Natural killer cell (primary cell): Measurements from ENCODE around the gene MVB12B. TPM values are rescaled to one million over a fixed set of nuclear protein-coding genes. Genes with fewer than 3 reads are reported as not detected.
A peak's percentile ranks its signal among the peaks of the same experiment; 100 is the strongest.

ENCODE experiments used
- ATAC-seq, 3 donors: fragments of 150-1000 bp in 2 of 3; fragments of 200-7000 bp in 1 of 3; cut with Tn5 transposase; 1 replicate in 1 of 3; 2 replicates in 2 of 3; pipeline ENCODE4 v1.10.0; 2021; ENCODE audit warnings: mild to moderate bottlenecking in 2 of 3, moderate library complexity in 2 of 3
- DNase-seq, 2 donors: peaks; one replicate each; pipeline versions ENCODE4 v3.0.0 to v3.0.0-alpha.2; 2013 to 2021; ENCODE audit warnings: mixed read lengths in 1 of 2
- H3K27ac ChIP-seq: one replicate; pipeline ENCODE4 v1.5.1; 2013; ENCODE audit warnings: mild to moderate bottlenecking, low read length
- H3K27me3 ChIP-seq: one replicate; pipeline ENCODE4 v1.6.1; 2013; ENCODE audit warnings: low read length; ENCODE audit not compliant: control insufficient read depth, insufficient read depth
- H3K36me3 ChIP-seq: one replicate; pipeline ENCODE4 v1.6.1; 2013; ENCODE audit warnings: low read length; ENCODE audit not compliant: control insufficient read depth, insufficient read depth
- H3K4me1 ChIP-seq: one replicate; pipeline ENCODE4 v1.6.1; 2013; ENCODE audit warnings: low read length; ENCODE audit not compliant: control insufficient read depth, insufficient read depth
- H3K4me3 ChIP-seq: one replicate; pipeline ENCODE4 v1.5.1; 2013; ENCODE audit warnings: low read length
- H3K9me3 ChIP-seq: one replicate; pipeline ENCODE4 v1.6.1; 2013; ENCODE audit warnings: low read length; ENCODE audit not compliant: control insufficient read depth, insufficient read depth
- H3K27ac Mint-ChIP-seq, 2 donors: one replicate each; pipeline ENCODE4 v1.8.0; 2022; ENCODE audit warnings: mild to moderate bottlenecking in 2 of 2, mixed read lengths in 2 of 2, moderate library complexity in 1 of 2
- H3K27me3 Mint-ChIP-seq, 2 donors: one replicate each; pipeline ENCODE4 v1.8.0; 2022; ENCODE audit warnings: low read depth in 2 of 2, mixed read lengths in 2 of 2
- H3K36me3 Mint-ChIP-seq: one replicate; pipeline ENCODE4 v1.8.0; 2022; ENCODE audit warnings: mixed read lengths
- H3K4me1 Mint-ChIP-seq, 2 donors: one replicate each; pipeline ENCODE4 v1.8.0; 2022; ENCODE audit warnings: mixed read lengths in 2 of 2
- H3K4me3 Mint-ChIP-seq: one replicate; pipeline ENCODE4 v1.8.0; 2022; ENCODE audit warnings: mild to moderate bottlenecking, moderate library complexity, mixed read lengths
- H3K9me3 Mint-ChIP-seq, 2 donors: one replicate each; pipeline ENCODE4 v1.8.0; 2022; ENCODE audit warnings: mixed read lengths in 2 of 2
- CTCF ChIP-seq: fragments of 200-600 bp; IDR thresholded peaks from one replicate; pipeline ENCODE4 v1.8.0; 2022; ENCODE audit warnings: antibody characterized with exemption
- WGBS: methylation state at CpG from one replicate; pipeline ENCODE4 v1.1.7; 2013; ENCODE audit warnings: missing lambda C conversion rate; ENCODE audit not compliant: insufficient coverage; 5-methylcytosine and 5-hydroxymethylcytosine counted together
- intact Hi-C: fragments of 100-400 bp; cut with micrococcal nuclease; formaldehyde crosslinking; loops from one replicate; pipeline ENCODE4 v1.14.2; 2022
- total RNA-seq, 4 donors: library from RNA; stranded (reverse); fragments of 120-200 nt in 1 of 4; gene quantifications; one replicate each; pipeline versions ENCODE4 v1.2.3 to v1.2.4, GENCODE V29; 2013 to 2022

The MVB12B gene
- total RNA-seq, 3 donors from 2014 or later (not counting 1 experiment from before 2014, with no cell fraction given), result 2.0 to 13.0 (median 7.8) TPM

- no peak for TF ChIP-seq CTCF
- 78% methylated on average over 5 of the region's 5 CpGs for WGBS
- peaks cover 0 to 7% of the 10 kb centered on the region in 2 donors for H3K27me3 Mint-ChIP-seq
- Histone ChIP-seq H3K4me3 (no peak overlapping the region), H3K4me1 (peaks cover under 1% of the 10 kb centered on the region), H3K36me3 (no peaks in the 10 kb centered on the region), H3K27me3 (no peaks in the 10 kb centered on the region), H3K9me3 (no peaks in the 10 kb centered on the region), H3K27ac (no peak overlapping the region)
- peaks cover 0 to 3% of the 10 kb centered on the region in 2 donors for H3K4me1 Mint-ChIP-seq
- H3K4me3 Mint-ChIP-seq, result no peak overlapping the region
- intact Hi-C loops, result no loop called here
- H3K27ac Mint-ChIP-seq, result no peak overlapping the region
- H3K36me3 Mint-ChIP-seq, result no peaks in the 10 kb centered on the region
- DNase-seq, result peak in 1 of 2 donors; percentile 27
- no peak for ATAC-seq
- H3K9me3 Mint-ChIP-seq, result no peaks in the 10 kb centered on the region
Observed at GRCh38 chr9:126386088-126386487, 59.5 kb downstream of the MVB12B start.

- ATAC-seq (no peak), DNase-seq (no peak)
- H3K27ac ChIP-seq, result no peak overlapping the region
- Mint-ChIP-seq H3K4me1 (peaks cover 6 to 9% of the 10 kb centered on the region in 2 donors), H3K27me3 (peaks cover 0 to 7% of the 10 kb centered on the region in 2 donors), H3K36me3 (no peaks in the 10 kb centered on the region), H3K27ac (no peak overlapping the region), H3K4me3 (no peak overlapping the region), H3K9me3 (no peaks in the 10 kb centered on the region)
- 93% methylated on average over 6 of the region's 6 CpGs for WGBS
- H3K9me3 ChIP-seq, result no peaks in the 10 kb centered on the region
- H3K4me3 ChIP-seq, result no peak overlapping the region
- H3K27me3 ChIP-seq, result no peaks in the 10 kb centered on the region
- no peak for TF ChIP-seq CTCF
- H3K36me3 ChIP-seq, result no peaks in the 10 kb centered on the region
- intact Hi-C loops, result no loop called here
- peaks cover 7% of the 10 kb centered on the region for H3K4me1 ChIP-seq
Observed at GRCh38 chr9:126386776-126387175, 60.1 kb downstream of the MVB12B start.

- no peaks in the 10 kb centered on the region for H3K27me3 ChIP-seq
- no peak for ATAC-seq
Observed at GRCh38 chr9:126388964-126389708, 62.5 kb downstream of the MVB12B start.

More at GRCh38 chr9:126388964-126389708, 62.5 kb downstream of the MVB12B start:
- no peaks in the 10 kb centered on the region for H3K36me3 Mint-ChIP-seq
- no peak overlapping the region for H3K27ac ChIP-seq
- H3K9me3 Mint-ChIP-seq, result no peaks in the 10 kb centered on the region
- peaks cover 0 to 5% of the 10 kb centered on the region in 2 donors for H3K27me3 Mint-ChIP-seq
- no peaks in the 10 kb centered on the region for H3K9me3 ChIP-seq
- no peak for DNase-seq
- no peak for TF ChIP-seq CTCF
- no peak overlapping the region for H3K4me3 Mint-ChIP-seq
- H3K4me1 ChIP-seq, result peaks cover 8% of the 10 kb centered on the region
- 88% methylated on average over 8 of the region's 8 CpGs for WGBS
- no peak overlapping the region for H3K27ac Mint-ChIP-seq
- intact Hi-C loops, result no loop called here
- H3K4me1 Mint-ChIP-seq, result peaks cover 6 to 17% of the 10 kb centered on the region in 2 donors
- H3K4me3 ChIP-seq, result no peak overlapping the region
- no peaks in the 10 kb centered on the region for H3K36me3 ChIP-seq
